ENCODE measurements around the gene NKD2.

NKD2 gene

DNA sequence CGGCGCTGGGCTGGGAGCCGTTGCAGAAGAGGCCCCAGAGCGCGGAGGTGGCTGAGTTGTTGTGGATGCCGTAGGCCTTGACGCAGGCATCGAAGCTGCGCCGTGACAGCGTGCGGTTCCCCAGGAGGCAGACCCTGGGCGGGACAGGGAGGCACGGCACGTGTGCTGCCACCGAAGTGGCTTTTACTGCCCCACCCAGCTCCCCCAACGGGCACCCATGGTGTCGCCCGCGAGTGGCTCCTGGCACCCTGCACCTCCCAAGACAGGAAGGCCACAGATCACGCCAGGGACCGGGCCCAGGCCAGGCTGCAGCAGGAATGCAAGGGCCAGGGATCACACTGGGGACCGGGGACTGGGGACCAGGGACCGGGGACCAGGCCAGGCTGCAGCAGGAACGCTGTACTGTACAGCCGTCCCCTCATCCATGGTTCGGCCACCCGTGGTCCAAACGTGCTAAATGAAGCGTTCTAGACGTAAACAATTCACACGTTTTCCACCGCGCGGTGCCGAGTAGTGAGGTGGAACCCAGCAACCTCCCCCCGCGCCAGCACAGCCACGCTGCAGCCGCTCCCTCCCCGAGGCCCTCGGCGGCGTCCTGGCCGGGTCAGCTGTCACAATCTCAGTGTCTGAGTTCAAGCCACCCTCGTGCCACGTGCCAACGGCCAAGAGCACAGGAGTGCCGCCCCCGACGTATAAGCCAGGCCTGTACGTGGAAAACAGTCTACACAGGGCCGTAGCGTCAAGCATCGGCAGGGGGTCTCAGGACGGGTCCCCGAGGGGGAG lies 75.4 kb downstream of the NKD2 start:
- no peaks in the 10 kb centered on the region for H3K9me2 ChIP-seq (replicated peaks; ENCODE audit: insufficient read depth, low read length)
- H3K4me2 ChIP-seq (ENCODE audit: low read depth, low read length, poor library complexity, severe bottlenecking), result no peak overlapping the region
- H2AFZ ChIP-seq (ENCODE audit: low read depth, low read length, severe bottlenecking), result no peak overlapping the region
- H3K9ac ChIP-seq (ENCODE audit: low read length), result no peak overlapping the region
- TF ChIP-seq EZH2phosphoT487 (conservative IDR thresholded peaks at IDR 0.05; ENCODE audit: low read length), result no peak
- TF ChIP-seq, protein P1, sequence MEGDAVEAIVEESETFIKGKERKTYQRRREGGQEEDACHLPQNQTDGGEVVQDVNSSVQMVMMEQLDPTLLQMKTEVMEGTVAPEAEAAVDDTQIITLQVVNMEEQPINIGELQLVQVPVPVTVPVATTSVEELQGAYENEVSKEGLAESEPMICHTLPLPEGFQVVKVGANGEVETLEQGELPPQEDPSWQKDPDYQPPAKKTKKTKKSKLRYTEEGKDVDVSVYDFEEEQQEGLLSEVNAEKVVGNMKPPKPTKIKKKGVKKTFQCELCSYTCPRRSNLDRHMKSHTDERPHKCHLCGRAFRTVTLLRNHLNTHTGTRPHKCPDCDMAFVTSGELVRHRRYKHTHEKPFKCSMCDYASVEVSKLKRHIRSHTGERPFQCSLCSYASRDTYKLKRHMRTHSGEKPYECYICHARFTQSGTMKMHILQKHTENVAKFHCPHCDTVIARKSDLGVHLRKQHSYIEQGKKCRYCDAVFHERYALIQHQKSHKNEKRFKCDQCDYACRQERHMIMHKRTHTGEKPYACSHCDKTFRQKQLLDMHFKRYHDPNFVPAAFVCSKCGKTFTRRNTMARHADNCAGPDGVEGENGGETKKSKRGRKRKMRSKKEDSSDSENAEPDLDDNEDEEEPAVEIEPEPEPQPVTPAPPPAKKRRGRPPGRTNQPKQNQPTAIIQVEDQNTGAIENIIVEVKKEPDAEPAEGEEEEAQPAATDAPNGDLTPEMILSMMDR (IDR thresholded peaks at IDR 0.05; ENCODE audit: insufficient read depth, low read length, poor library complexity, severe bottlenecking), result no peak
- no peaks in the 10 kb centered on the region for H3K79me2 ChIP-seq (ENCODE audit: insufficient read depth, low read length)
- no peaks in the 10 kb centered on the region for H3F3A ChIP-seq (ENCODE audit: insufficient read depth)
- H3K27me3 ChIP-seq (ENCODE audit: low read length), result no peaks in the 10 kb centered on the region
- no peak overlapping the region for H3K27ac ChIP-seq (ENCODE audit: low read depth, low read length)
- no peaks in the 10 kb centered on the region for H3K36me3 ChIP-seq (ENCODE audit: low read length)
- H3K9me3 ChIP-seq (ENCODE audit: insufficient read depth, low read length), result no peaks in the 10 kb centered on the region
- H4K20me1 ChIP-seq (ENCODE audit: low read depth, low read length), result no peaks in the 10 kb centered on the region
- H3K4me3 ChIP-seq (ENCODE audit: insufficient read depth, low read length, poor library complexity, severe bottlenecking), result no peak overlapping the region

DNA sequence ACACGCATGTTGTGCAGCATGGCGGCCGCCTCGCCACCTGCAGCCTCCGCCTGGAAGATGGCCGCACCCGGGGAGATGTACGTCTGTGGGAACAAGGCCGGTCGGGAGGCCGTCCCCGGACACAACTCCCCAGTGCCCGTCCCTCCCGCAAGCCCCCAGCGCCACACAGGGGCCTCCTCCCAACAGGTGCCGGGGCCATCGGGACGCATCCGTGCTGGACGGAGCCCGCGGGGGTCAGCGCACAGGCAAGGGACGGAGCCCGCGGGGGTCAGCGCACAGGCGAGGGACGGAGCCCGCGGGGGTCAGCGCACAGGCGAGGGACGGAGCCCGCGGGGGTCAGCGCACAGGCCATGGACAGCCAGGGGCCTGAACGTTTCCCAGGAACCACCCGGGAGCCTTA lies 76.8 kb downstream of the NKD2 start:
- Histone ChIP-seq H2AFZ (ENCODE audit: low read depth, low read length, severe bottlenecking) (no peak overlapping the region), H3K9ac (ENCODE audit: low read length) (no peak overlapping the region), H3F3A (ENCODE audit: insufficient read depth) (no peaks in the 10 kb centered on the region), H3K4me2 (ENCODE audit: low read depth, low read length, poor library complexity, severe bottlenecking) (no peak overlapping the region), H3K27me3 (ENCODE audit: low read length) (no peaks in the 10 kb centered on the region), H3K79me2 (ENCODE audit: insufficient read depth, low read length) (no peaks in the 10 kb centered on the region), H3K9me2 (replicated peaks; ENCODE audit: insufficient read depth, low read length) (no peaks in the 10 kb centered on the region), H3K36me3 (ENCODE audit: low read length) (no peaks in the 10 kb centered on the region), H3K9me3 (ENCODE audit: insufficient read depth, low read length) (no peaks in the 10 kb centered on the region), H3K27ac (ENCODE audit: low read depth, low read length) (no peak overlapping the region), H4K20me1 (ENCODE audit: low read depth, low read length) (no peaks in the 10 kb centered on the region), H3K4me3 (ENCODE audit: insufficient read depth, low read length, poor library complexity, severe bottlenecking) (no peak overlapping the region)
- TF ChIP-seq EZH2phosphoT487 (conservative IDR thresholded peaks at IDR 0.05; ENCODE audit: low read length), result no peak
- TF ChIP-seq, protein P1 (IDR thresholded peaks at IDR 0.05; ENCODE audit: insufficient read depth, low read length, poor library complexity, severe bottlenecking), result no peak

DNA sequence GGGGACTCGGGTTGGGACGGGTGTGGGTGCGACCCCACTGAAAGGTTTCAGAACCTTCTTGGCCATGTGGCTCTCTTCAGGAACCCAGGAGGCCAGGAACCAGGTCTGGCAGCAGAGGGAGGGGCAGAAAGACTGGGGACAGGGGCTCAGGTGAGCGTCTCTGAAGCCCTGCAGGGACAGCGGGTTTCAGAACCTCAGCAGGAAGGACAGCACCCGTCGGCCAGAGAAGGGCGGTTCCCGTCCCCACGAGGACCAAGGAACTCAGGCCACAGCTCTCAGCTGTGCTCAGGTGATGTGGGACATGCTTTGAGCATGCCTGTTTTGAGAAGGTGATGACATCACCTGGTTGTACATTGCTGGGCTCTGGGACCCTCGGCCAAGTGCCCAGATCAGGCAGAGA lies 77.5 kb downstream of the NKD2 start:
- Histone ChIP-seq H4K20me1 (ENCODE audit: low read depth, low read length) (no peaks in the 10 kb centered on the region), H3K36me3 (ENCODE audit: low read length) (no peaks in the 10 kb centered on the region), H3K4me2 (ENCODE audit: low read depth, low read length, poor library complexity, severe bottlenecking) (no peak overlapping the region), H3K9ac (ENCODE audit: low read length) (no peak overlapping the region), H3K27me3 (ENCODE audit: low read length) (no peaks in the 10 kb centered on the region), H3K27ac (ENCODE audit: low read depth, low read length) (no peak overlapping the region), H3K79me2 (ENCODE audit: insufficient read depth, low read length) (no peaks in the 10 kb centered on the region), H2AFZ (ENCODE audit: low read depth, low read length, severe bottlenecking) (no peak overlapping the region), H3F3A (ENCODE audit: insufficient read depth) (no peaks in the 10 kb centered on the region), H3K9me3 (ENCODE audit: insufficient read depth, low read length) (no peaks in the 10 kb centered on the region), H3K9me2 (replicated peaks; ENCODE audit: insufficient read depth, low read length) (no peaks in the 10 kb centered on the region), H3K4me3 (ENCODE audit: insufficient read depth, low read length, poor library complexity, severe bottlenecking) (no peak overlapping the region)
- TF ChIP-seq, protein P1 (IDR thresholded peaks at IDR 0.05; ENCODE audit: insufficient read depth, low read length, poor library complexity, severe bottlenecking), result no peak
- no peak for TF ChIP-seq EZH2phosphoT487 (conservative IDR thresholded peaks at IDR 0.05; ENCODE audit: low read length)
